Measurements from ENCODE around the gene INAFM2.

The INAFM2 gene

DNA sequence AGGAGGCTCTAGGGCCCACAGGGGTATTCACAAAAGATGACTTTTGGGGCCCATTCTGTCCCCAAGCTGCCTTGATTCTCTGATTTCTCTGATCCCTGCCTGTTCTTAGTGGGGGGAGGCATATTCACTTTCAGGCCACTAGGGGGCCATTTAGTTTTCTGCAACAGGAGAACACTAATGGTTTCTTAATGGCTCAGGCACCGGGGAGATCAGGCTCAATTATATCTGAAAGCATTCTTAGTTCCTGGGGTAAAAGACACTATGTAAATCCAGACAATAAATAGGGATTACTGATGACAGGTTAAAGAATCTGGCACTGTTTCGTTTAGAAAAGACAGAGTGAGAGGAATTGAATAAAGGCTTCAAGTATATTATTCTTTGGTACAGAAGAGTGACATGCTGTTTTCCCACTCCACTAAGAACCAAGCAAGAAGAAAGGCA is 2.5 kb upstream of the INAFM2 start:
- Histone ChIP-seq H3K36me3 (ENCODE audit: insufficient read depth, low read length) (no peaks in the 10 kb centered on the region), H3K9ac (ENCODE audit: low read depth, low read length) (no peak overlapping the region), H3K4me1 (ENCODE audit: insufficient read depth, low read length) (peaks cover 23% of the 10 kb centered on the region), H3K9me3 (ENCODE audit: control insufficient read depth, insufficient read depth, low read length) (no peaks in the 10 kb centered on the region)

- Histone ChIP-seq H3K36me3 (ENCODE audit: insufficient read depth, low read length) (no peaks in the 10 kb centered on the region), H3K4me1 (ENCODE audit: insufficient read depth, low read length) (peaks cover 37% of the 10 kb centered on the region), H3K9me3 (ENCODE audit: control insufficient read depth, insufficient read depth, low read length) (no peaks in the 10 kb centered on the region), H3K9ac (ENCODE audit: low read depth, low read length) (peak overlapping the region; percentile 41; the same call in 1 of the 2 replicates)
Measured at GRCh38 chr15:40322531-40323238, 807 bp upstream of the INAFM2 start.

GRCh38 chr15:40323953-40324937 is 753 bp downstream of the INAFM2 start:
- Histone ChIP-seq H3K9me3 (ENCODE audit: control insufficient read depth, insufficient read depth, low read length) (no peaks in the 10 kb centered on the region), H3K36me3 (ENCODE audit: insufficient read depth, low read length) (no peaks in the 10 kb centered on the region), H3K4me1 (ENCODE audit: insufficient read depth, low read length) (peaks cover 49% of the 10 kb centered on the region), H3K9ac (ENCODE audit: low read depth, low read length) (peak overlapping the region; percentile 68; the same call in 1 of the 2 replicates)

DNA sequence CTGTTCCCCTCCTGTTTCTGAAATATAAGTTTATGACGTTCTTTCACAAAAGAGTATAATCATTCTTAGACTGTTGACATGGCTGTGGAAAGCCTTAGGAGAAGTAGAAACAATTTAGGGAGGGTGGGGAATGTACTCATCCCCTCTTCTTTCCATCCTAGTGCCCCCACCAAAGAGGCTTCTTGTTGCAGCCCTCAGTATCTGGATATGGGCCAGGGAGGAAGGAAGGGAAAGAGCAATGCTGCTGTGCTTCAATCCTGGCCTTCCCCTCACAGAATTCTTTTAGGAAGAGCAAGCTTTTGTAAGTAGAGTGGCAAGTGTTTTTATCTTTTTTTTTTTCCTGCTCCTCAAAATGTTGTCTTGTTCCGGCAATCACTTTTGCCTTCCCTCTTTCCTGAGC is 1.7 kb downstream of the INAFM2 start:
- Histone ChIP-seq H3K36me3 (ENCODE audit: insufficient read depth, low read length) (no peaks in the 10 kb centered on the region), H3K4me1 (ENCODE audit: insufficient read depth, low read length) (peaks cover 49% of the 10 kb centered on the region), H3K9ac (ENCODE audit: low read depth, low read length) (no peak overlapping the region; the same call in 1 of the 2 replicates), H3K9me3 (ENCODE audit: control insufficient read depth, insufficient read depth, low read length) (no peaks in the 10 kb centered on the region)

GRCh38 chr15:40325700-40326099 is 2.2 kb downstream of the INAFM2 start:
- H3K9me3 ChIP-seq (ENCODE audit: control insufficient read depth, insufficient read depth, low read length), result no peaks in the 10 kb centered on the region
- no peaks in the 10 kb centered on the region for H3K36me3 ChIP-seq (ENCODE audit: insufficient read depth, low read length)
- H3K9ac ChIP-seq (ENCODE audit: low read depth, low read length), result no peak overlapping the region
- H3K4me1 ChIP-seq (ENCODE audit: insufficient read depth, low read length), result peaks cover 44% of the 10 kb centered on the region

- H3K4me1 ChIP-seq (ENCODE audit: insufficient read depth, low read length), result peaks cover 35% of the 10 kb centered on the region
- no peaks in the 10 kb centered on the region; the same call in 1 of the 2 replicates for H3K36me3 ChIP-seq (ENCODE audit: insufficient read depth, low read length)
- H3K9ac ChIP-seq (ENCODE audit: low read depth, low read length), result no peak overlapping the region
Measured at GRCh38 chr15:40327457-40327856, 4.0 kb downstream of the INAFM2 start.

GRCh38 chr15:40328176-40328575 is 4.7 kb downstream of the INAFM2 start:
- no peak overlapping the region; the same call in 1 of the 2 replicates for H3K9ac ChIP-seq (ENCODE audit: low read depth, low read length)

More at GRCh38 chr15:40327457-40327856, 4.0 kb downstream of the INAFM2 start:
- no peaks in the 10 kb centered on the region for H3K9me3 ChIP-seq (ENCODE audit: control insufficient read depth, insufficient read depth, low read length)

GRCh38 chr15:40328751-40329150 is 5.3 kb downstream of the INAFM2 start:
- no peak overlapping the region for H3K9ac ChIP-seq (ENCODE audit: low read depth, low read length)

More at GRCh38 chr15:40328176-40328575, 4.7 kb downstream of the INAFM2 start:
- Histone ChIP-seq H3K36me3 (ENCODE audit: insufficient read depth, low read length) (no peaks in the 10 kb centered on the region; the same call in 1 of the 2 replicates), H3K4me1 (ENCODE audit: insufficient read depth, low read length) (peaks cover 34% of the 10 kb centered on the region), H3K9me3 (ENCODE audit: control insufficient read depth, insufficient read depth, low read length) (no peaks in the 10 kb centered on the region)

DNA sequence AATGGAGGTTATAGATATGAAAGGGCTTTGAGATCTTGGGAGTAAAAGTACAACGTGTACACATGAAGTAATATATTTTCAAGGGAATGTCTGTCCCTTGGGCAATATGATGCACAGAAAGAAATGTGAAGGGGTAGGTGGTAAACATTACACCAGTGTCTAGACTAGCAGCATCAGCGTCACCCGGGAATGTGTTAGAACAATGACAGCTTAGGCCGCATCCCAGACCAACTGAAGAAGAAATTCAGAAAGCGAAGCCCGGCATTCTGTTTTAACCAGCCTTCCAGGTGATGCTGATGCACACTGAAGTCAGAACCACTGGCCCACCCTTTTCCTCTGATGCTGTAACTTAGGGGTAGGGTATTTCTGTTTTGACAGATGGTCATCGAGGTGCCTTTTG is 6.3 kb downstream of the INAFM2 start:
- H3K36me3 ChIP-seq (ENCODE audit: insufficient read depth, low read length), result no peaks in the 10 kb centered on the region; the same call in 1 of the 2 replicates
- no peak overlapping the region for H3K9ac ChIP-seq (ENCODE audit: low read depth, low read length)
- H3K4me1 ChIP-seq (ENCODE audit: insufficient read depth, low read length), result peaks cover 34% of the 10 kb centered on the region
- H3K9me3 ChIP-seq (ENCODE audit: control insufficient read depth, insufficient read depth, low read length), result no peaks in the 10 kb centered on the region

More at GRCh38 chr15:40328751-40329150, 5.3 kb downstream of the INAFM2 start:
- Histone ChIP-seq H3K4me1 (ENCODE audit: insufficient read depth, low read length) (peaks cover 34% of the 10 kb centered on the region), H3K36me3 (ENCODE audit: insufficient read depth, low read length) (no peaks in the 10 kb centered on the region; the same call in 1 of the 2 replicates), H3K9me3 (ENCODE audit: control insufficient read depth, insufficient read depth, low read length) (no peaks in the 10 kb centered on the region)

GRCh38 chr15:40330368-40330836 is 6.9 kb downstream of the INAFM2 start:
- Histone ChIP-seq H3K4me1 (ENCODE audit: insufficient read depth, low read length) (peaks cover 29% of the 10 kb centered on the region), H3K36me3 (ENCODE audit: insufficient read depth, low read length) (no peaks in the 10 kb centered on the region; the same call in 1 of the 2 replicates), H3K9ac (ENCODE audit: low read depth, low read length) (no peak overlapping the region), H3K9me3 (ENCODE audit: control insufficient read depth, insufficient read depth, low read length) (no peaks in the 10 kb centered on the region)

DNA sequence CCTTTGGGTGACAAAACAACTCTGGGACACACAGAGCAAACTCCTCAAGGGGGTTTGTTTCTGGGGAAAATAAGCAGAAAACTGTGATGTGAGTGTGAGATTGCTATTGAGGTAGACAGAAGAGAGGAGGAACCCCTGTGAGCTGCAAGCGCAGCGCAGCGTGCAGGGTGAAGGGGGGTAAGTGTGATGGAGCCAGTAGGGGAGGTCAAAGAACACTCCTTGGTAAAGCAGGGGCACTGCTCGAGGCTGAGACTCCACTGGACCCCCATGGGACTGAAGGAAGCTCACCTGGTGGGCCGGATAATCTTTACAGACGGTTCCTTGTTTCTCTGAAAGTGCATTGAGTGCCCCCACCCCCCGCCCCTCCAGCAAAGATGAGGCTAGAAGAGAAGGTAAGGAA is 7.5 kb downstream of the INAFM2 start:
- H3K4me1 ChIP-seq (ENCODE audit: insufficient read depth, low read length), result peaks cover 27% of the 10 kb centered on the region
- no peaks in the 10 kb centered on the region for H3K9me3 ChIP-seq (ENCODE audit: control insufficient read depth, insufficient read depth, low read length)
- H3K36me3 ChIP-seq (ENCODE audit: insufficient read depth, low read length), result no peaks in the 10 kb centered on the region; the same call in 1 of the 2 replicates
- H3K9ac ChIP-seq (ENCODE audit: low read depth, low read length), result no peak overlapping the region

DNA sequence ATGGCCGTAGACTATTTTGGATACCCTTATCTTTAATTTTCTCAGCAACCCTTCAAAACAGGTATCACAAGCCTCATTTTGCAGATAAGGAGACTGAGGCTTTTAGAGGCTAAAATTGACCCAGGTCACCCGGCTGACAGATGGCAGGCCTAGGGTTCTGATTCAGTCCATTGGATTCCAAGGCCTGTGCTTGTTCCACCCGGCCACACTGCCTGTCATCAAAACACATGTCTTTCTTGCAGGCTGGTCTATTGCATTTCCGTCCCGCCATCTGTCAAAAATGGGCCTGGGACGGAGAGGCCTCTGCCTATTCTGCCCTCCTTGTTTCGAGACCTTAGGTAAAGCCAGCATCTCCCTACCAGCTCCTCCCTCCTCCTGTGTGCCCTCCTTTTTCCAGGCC is 8.1 kb downstream of the INAFM2 start:
- Histone ChIP-seq H3K9ac (ENCODE audit: low read depth, low read length) (no peak overlapping the region), H3K9me3 (ENCODE audit: control insufficient read depth, insufficient read depth, low read length) (no peaks in the 10 kb centered on the region), H3K4me1 (ENCODE audit: insufficient read depth, low read length) (peaks cover 23% of the 10 kb centered on the region), H3K36me3 (ENCODE audit: insufficient read depth, low read length) (no peaks in the 10 kb centered on the region; the same call in 1 of the 2 replicates)

- Histone ChIP-seq H3K36me3 (ENCODE audit: insufficient read depth, low read length) (no peaks in the 10 kb centered on the region; the same call in 1 of the 2 replicates), H3K9me3 (ENCODE audit: control insufficient read depth, insufficient read depth, low read length) (no peaks in the 10 kb centered on the region), H3K9ac (ENCODE audit: low read depth, low read length) (no peak overlapping the region), H3K4me1 (ENCODE audit: insufficient read depth, low read length) (peaks cover 17% of the 10 kb centered on the region)
Measured at GRCh38 chr15:40332113-40332781, 8.8 kb downstream of the INAFM2 start.

Measured in ES-I3 (cell line).